ENCODE data around the gene FCHSD1.

Gene FCHSD1

GRCh38 chr5:141657937-141658545 is 6.8 kb upstream of the FCHSD1 start:
- no peaks in the 10 kb centered on the region for H3K27me3 ChIP-seq (ENCODE audit: insufficient read depth, poor library complexity, severe bottlenecking)
- TF ChIP-seq CTCF (IDR thresholded peaks at IDR 0.05; ENCODE audit: insufficient read depth, low read length) (no peak), POLR2AphosphoS5 (IDR thresholded peaks at IDR 0.05; ENCODE audit: low read depth) (no peak), REST (IDR thresholded peaks at IDR 0.05; ENCODE audit: insufficient replicate concordance, low read depth) (no peak), SPI1 (IDR thresholded peaks at IDR 0.05; ENCODE audit: borderline replicate concordance, low read depth) (no peak), GABPA (IDR thresholded peaks at IDR 0.05; ENCODE audit: low read depth) (no peak)
- no peak overlapping the region for H3K27ac ChIP-seq (replicated peaks)
- H3K4me3 ChIP-seq (replicated peaks; ENCODE audit: insufficient read depth, low read length) = no peak overlapping the region
- DNase-seq (ENCODE audit: low read depth in 1 of 2, low spot score in 1 of 2) = no peak

GRCh38 chr5:141657404-141657803 is 6.2 kb upstream of the FCHSD1 start:
- DNase-seq (ENCODE audit: low read depth in 1 of 2, low spot score in 1 of 2) = no peak
- TF ChIP-seq CTCF (IDR thresholded peaks at IDR 0.05; ENCODE audit: insufficient read depth, low read length) (no peak), REST (IDR thresholded peaks at IDR 0.05; ENCODE audit: insufficient replicate concordance, low read depth) (no peak), POLR2AphosphoS5 (IDR thresholded peaks at IDR 0.05; ENCODE audit: low read depth) (no peak), GABPA (IDR thresholded peaks at IDR 0.05; ENCODE audit: low read depth) (no peak), SPI1 (IDR thresholded peaks at IDR 0.05; ENCODE audit: borderline replicate concordance, low read depth) (no peak)
- H3K4me3 ChIP-seq (replicated peaks; ENCODE audit: insufficient read depth, low read length) = no peak overlapping the region
- H3K27me3 ChIP-seq (ENCODE audit: insufficient read depth, poor library complexity, severe bottlenecking) = no peaks in the 10 kb centered on the region
- no peak overlapping the region for H3K27ac ChIP-seq (replicated peaks)

GRCh38 chr5:141656396-141656795 is 5.2 kb upstream of the FCHSD1 start:
- H3K4me3 ChIP-seq (replicated peaks; ENCODE audit: insufficient read depth, low read length) = no peak overlapping the region
- H3K27ac ChIP-seq (replicated peaks) = no peak overlapping the region
- TF ChIP-seq REST (IDR thresholded peaks at IDR 0.05; ENCODE audit: insufficient replicate concordance, low read depth) (no peak), CTCF (IDR thresholded peaks at IDR 0.05; ENCODE audit: insufficient read depth, low read length) (no peak), SPI1 (IDR thresholded peaks at IDR 0.05; ENCODE audit: borderline replicate concordance, low read depth) (no peak), GABPA (IDR thresholded peaks at IDR 0.05; ENCODE audit: low read depth) (no peak), POLR2AphosphoS5 (IDR thresholded peaks at IDR 0.05; ENCODE audit: low read depth) (no peak)
- DNase-seq (ENCODE audit: low read depth in 1 of 2, low spot score in 1 of 2) = no peak
- H3K27me3 ChIP-seq (ENCODE audit: insufficient read depth, poor library complexity, severe bottlenecking) = no peaks in the 10 kb centered on the region
